B cell (primary cell): ENCODE results near the gene CCSAP. TPM values are rescaled to one million over a fixed set of nuclear protein-coding genes. Genes with fewer than 3 reads are reported as not detected.

ENCODE experiments used
- ATAC-seq: fragments of 200-7000 bp; cut with Tn5 transposase; one replicate; pipeline ENCODE4 v1.10.0; 2021; ENCODE audit warnings: low read depth, mild to moderate bottlenecking, moderate number of reproducible peaks, moderate library complexity
- CTCF ChIA-PET: fragments of 350-600 bp; sonication (Branson Sonifier 250); formaldehyde crosslinking; loops from one replicate; lab custom pipeline; 2021; ENCODE audit warnings: antibody characterized with exemption, inconsistent platforms; lab: Charles Lee
- POLR2A ChIA-PET: fragments of 350-600 bp; sonication (Branson Sonifier 250); formaldehyde crosslinking; loops from one replicate; lab custom pipeline; 2021; ENCODE audit warnings: antibody characterized with exemption; lab: Charles Lee
- DNase-seq: peaks from one replicate; pipeline ENCODE4 v3.0.0; 2013
- H2AFZ ChIP-seq: 2 replicates; pipeline ENCODE4 v1.6.1; 2012; ENCODE audit warnings: mild to moderate bottlenecking, low read depth, low read length; ENCODE audit not compliant: insufficient read depth, poor library complexity, severe bottlenecking
- H3K27ac ChIP-seq, 2 donors: 1 replicate in 1 of 2; 2 replicates in 1 of 2; pipeline ENCODE4 v1.5.1; 2012 to 2013; ENCODE audit warnings: low read length in 2 of 2, mild to moderate bottlenecking in 2 of 2, moderate library complexity in 1 of 2
- H3K27me3 ChIP-seq, 4 experiments: fragments of 200-600 bp in 1 of 4; sonication (generic) in 1 of 4; replicated peaks in 1 of 4; 1 replicate in 2 of 4; 2 replicates in 2 of 4; pipeline versions ENCODE4 v1.6.1 to v1.7.0; 2013 to 2016; ENCODE audit warnings: low read length in 3 of 4, mild to moderate bottlenecking in 2 of 4, mixed read lengths in 1 of 4, moderate library complexity in 1 of 4; ENCODE audit not compliant: insufficient read depth in 4 of 4, control insufficient read depth in 3 of 4; ENCODE audit errors: control extremely low read depth in 1 of 4
- H3K36me3 ChIP-seq, 2 experiments: replicated peaks in 1 of 2; 1 replicate in 1 of 2; 2 replicates in 1 of 2; pipeline versions ENCODE4 v1.6.1 to v1.7.1; 2013; ENCODE audit warnings: low read length in 1 of 2; ENCODE audit not compliant: insufficient read depth in 2 of 2, control insufficient read depth in 1 of 2; ENCODE audit errors: control extremely low read depth in 1 of 2, extremely low read depth in 1 of 2
- H3K4me1 ChIP-seq, 2 donors: fragments of 200-600 bp in 1 of 2; sonication (generic) in 1 of 2; 1 replicate in 1 of 2; 2 replicates in 1 of 2; pipeline versions ENCODE4 v1.5.1 to v1.6.1; 2013 to 2017; ENCODE audit warnings: low read length in 2 of 2; ENCODE audit not compliant: control insufficient read depth in 2 of 2, insufficient read depth in 2 of 2
- H3K4me2 ChIP-seq: replicated peaks from 2 replicates; pipeline ENCODE3; 2012; ENCODE audit warnings: mild to moderate bottlenecking, low read depth, low read length; ENCODE audit not compliant: poor library complexity, severe bottlenecking
- H3K4me3 ChIP-seq, 5 experiments: fragments of 200-600 bp in 1 of 5; sonication (generic) in 1 of 5; 1 replicate in 3 of 5; 2 replicates in 2 of 5; pipeline versions ENCODE4 v1.5.1 to v1.7.0; 2011 to 2016; ENCODE audit warnings: low read length in 4 of 5, mild to moderate bottlenecking in 4 of 5, low read depth in 2 of 5, control low read depth in 1 of 5, moderate library complexity in 1 of 5; ENCODE audit not compliant: insufficient read depth in 1 of 5; ENCODE audit errors: control extremely low read depth in 1 of 5, extremely low read depth in 1 of 5
- H3K79me2 ChIP-seq: fragments of 200-600 bp; sonication (generic); one replicate; pipeline ENCODE4 v1.6.0; 2016; ENCODE audit warnings: low read length; ENCODE audit not compliant: control insufficient read depth, insufficient read depth
- H3K9ac ChIP-seq: fragments of 200-600 bp; sonication (generic); 2 replicates; pipeline ENCODE4 v1.6.1; 2017; ENCODE audit warnings: mild to moderate bottlenecking, low read length, moderate library complexity
- H3K9me3 ChIP-seq, 3 donors: one replicate each; pipeline versions ENCODE4 v1.6.1 to v1.7.1; 2013; ENCODE audit warnings: low read length in 2 of 3; ENCODE audit not compliant: control insufficient read depth in 2 of 3, insufficient read depth in 1 of 3; ENCODE audit errors: control extremely low read depth in 1 of 3
- H4K20me1 ChIP-seq: 2 replicates; pipeline ENCODE4 v1.6.0; 2012; ENCODE audit warnings: mild to moderate bottlenecking, low read length; ENCODE audit not compliant: insufficient read depth, control insufficient read depth, poor library complexity, severe bottlenecking
- H3K27ac Mint-ChIP-seq: one replicate; pipeline ENCODE4 v1.8.0; 2021; ENCODE audit warnings: mixed read lengths
- H3K27me3 Mint-ChIP-seq: one replicate; pipeline ENCODE4 v1.8.0; 2021; ENCODE audit warnings: mixed read lengths
- H3K4me1 Mint-ChIP-seq: one replicate; pipeline ENCODE4 v1.8.0; 2021; ENCODE audit warnings: mixed read lengths
- H3K4me3 Mint-ChIP-seq: one replicate; pipeline ENCODE4 v1.8.0; 2021; ENCODE audit warnings: mixed read lengths
- H3K9me3 Mint-ChIP-seq: one replicate; pipeline ENCODE4 v1.8.0; 2022; ENCODE audit warnings: mixed read lengths; ENCODE audit not compliant: insufficient read depth
- CTCF ChIP-seq: fragments of 200-600 bp; IDR thresholded peaks from one replicate; pipeline ENCODE4 v1.8.0; 2022; ENCODE audit warnings: antibody characterized with exemption, mild to moderate bottlenecking
- EZH2 ChIP-seq: IDR thresholded peaks from 2 replicates; pipeline ENCODE4 v1.6.1; 2012; ENCODE audit warnings: borderline replicate concordance, low read depth, mild to moderate bottlenecking, moderate library complexity, low read length; ENCODE audit not compliant: insufficient read depth, poor library complexity, severe bottlenecking
- WGBS: methylation state at CpG from one replicate; pipeline ENCODE4 v1.1.5; 2013; ENCODE audit warnings: missing lambda C conversion rate; ENCODE audit not compliant: insufficient coverage; 5-methylcytosine and 5-hydroxymethylcytosine counted together
- intact Hi-C: fragments of 100-400 bp; cut with micrococcal nuclease; formaldehyde crosslinking; loops from one replicate; pipeline ENCODE4 v1.10.0; 2022
- polyA plus RNA-seq: library from polyadenylated mRNA; depleted of rRNA; stranded (reverse); fragments of >200 nt; gene quantifications from 2 replicates; pipeline ENCODE4 v1.2.3, GENCODE V29; 2012
- total RNA-seq, 2 donors: library from RNA; stranded (reverse); fragments of 120-200 nt in 1 of 2; gene quantifications; 1 replicate in 1 of 2; 2 replicates in 1 of 2; pipeline versions ENCODE4 v1.2.3 to v1.2.4, GENCODE V29; 2013 to 2022

The CCSAP gene
- total and polyA plus RNA-seq, 2 donors (not counting 1 experiment from before 2014, with no cell fraction given): 3.3 to 15.8 TPM

- ChIA-PET CTCF (interaction anchor here (0.6 kb wide), 1 partner anchor 68 kb away, joined by 3 read pairs; no protein-coding TSS in a partner anchor), POLR2A (no interaction called here)
- Histone ChIP-seq H3K27ac (no peak overlapping the region), H3K9ac (no peak overlapping the region), H3K79me2 (no peaks in the 10 kb centered on the region), H3K9me3 (peaks cover 0 to 8% (median 2%) of the 10 kb centered on the region in 3 donors), H3K4me3 (no peak overlapping the region), H3K4me2 (no peak overlapping the region), H2AFZ (no peak overlapping the region), H4K20me1 (no peaks in the 10 kb centered on the region), H3K27me3 (peaks cover 0 to 16% (median 11%) of the 10 kb centered on the region in 4 experiments), H3K4me1 (no peaks in the 10 kb centered on the region), H3K36me3 (no peaks in the 10 kb centered on the region)
- H3K27ac Mint-ChIP-seq: no peak overlapping the region
- intact Hi-C loops: no loop called here
- no peak for DNase-seq
- 68% methylated on average over 6 of the region's 6 CpGs for WGBS
- no peak for TF ChIP-seq CTCF
- no peak for TF ChIP-seq EZH2
- no peak overlapping the region for H3K4me3 Mint-ChIP-seq
- H3K9me3 Mint-ChIP-seq: peaks cover 7% of the 10 kb centered on the region
- no peaks in the 10 kb centered on the region for H3K4me1 Mint-ChIP-seq
- no peak for ATAC-seq
- peaks cover 44% of the 10 kb centered on the region for H3K27me3 Mint-ChIP-seq
These were observed 20.9 kb upstream of the CCSAP start for GRCh38 chr1:229363723-229364122.

GRCh38 chr1:229360420-229360819 is 17.6 kb upstream of the CCSAP start:
- Histone ChIP-seq H3K4me3 (no peak overlapping the region), H3K4me1 (no peaks in the 10 kb centered on the region), H3K9me3 (peaks cover 2 to 6% (median 3%) of the 10 kb centered on the region in 3 donors), H3K79me2 (no peaks in the 10 kb centered on the region), H3K4me2 (no peak overlapping the region), H3K36me3 (no peaks in the 10 kb centered on the region), H2AFZ (no peak overlapping the region), H3K27me3 (peaks cover 0 to 14% (median 11%) of the 10 kb centered on the region in 4 experiments), H3K27ac (no peak overlapping the region), H3K9ac (no peak overlapping the region), H4K20me1 (no peaks in the 10 kb centered on the region)
- CTCF ChIA-PET: no interaction called here
- Mint-ChIP-seq H3K4me1 (no peaks in the 10 kb centered on the region), H3K27ac (no peak overlapping the region), H3K27me3 (peaks cover 70% of the 10 kb centered on the region), H3K4me3 (no peak overlapping the region), H3K9me3 (no peaks in the 10 kb centered on the region)
- intact Hi-C loops: no loop called here
- POLR2A ChIA-PET: no interaction called here
- TF ChIP-seq EZH2 (no peak), CTCF (no peak)
- WGBS: 61% methylated on average over 3 of the region's 4 CpGs
- no peak for DNase-seq
- no peak for ATAC-seq
